NT2/D1 (cell line): ENCODE measurements around the gene XPC.

Source experiments
- SUZ12 ChIP-seq: IDR thresholded peaks from 2 replicates; pipeline ENCODE4 v1.6.1; 2011; ENCODE audit not compliant: insufficient read length, insufficient read depth; ENCODE audit errors: extremely low read depth
- YY1 ChIP-seq: IDR thresholded peaks from 2 replicates; pipeline ENCODE4 v1.6.1; 2011; ENCODE audit not compliant: insufficient read length, insufficient read depth
- ZNF274 ChIP-seq: IDR thresholded peaks from 2 replicates; pipeline ENCODE4 v1.6.1; 2011; ENCODE audit warnings: mild to moderate bottlenecking, low read depth, low read length

DNA sequence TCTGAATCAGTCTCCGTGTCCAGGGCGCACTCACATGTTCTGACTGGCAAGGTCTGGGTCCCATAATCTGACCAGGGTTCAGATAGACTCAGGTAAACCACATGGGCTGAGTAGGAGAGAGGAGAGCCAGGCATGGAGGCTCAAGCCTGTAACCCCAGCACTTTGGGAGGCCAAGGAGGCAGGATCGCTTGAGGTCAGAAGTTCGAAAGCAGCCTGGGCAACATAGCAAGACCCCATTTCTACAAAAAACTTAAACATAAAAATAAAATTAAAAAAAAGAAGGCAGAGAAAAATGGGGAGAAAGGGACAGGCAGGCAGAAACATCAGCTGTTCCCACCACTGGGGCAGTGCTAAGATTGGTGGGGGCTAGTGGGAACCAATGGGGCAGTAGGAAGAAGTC lies 48.2 kb downstream of the XPC start:
- TF ChIP-seq SUZ12 (no peak), YY1 (no peak), ZNF274 (no peak)
